Ovary (tissue), 9 donors: ENCODE results near the gene GPR171. TPM values are rescaled to one million over a fixed set of nuclear protein-coding genes. Genes with fewer than 3 reads are reported as not detected.

Experiments
- DNase-seq, 5 donors: peaks; one replicate each; pipeline ENCODE4 v3.0.0-alpha.2; 2019 to 2020
- H3K27ac ChIP-seq, 2 donors: fragments of 200-600 bp; one replicate each; pipeline versions ENCODE4 v1.5.1 to v1.8.0; 2019 to 2022
- H3K27me3 ChIP-seq: fragments of 200-600 bp; one replicate; pipeline ENCODE4 v1.8.0; 2022
- H3K36me3 ChIP-seq: fragments of 200-600 bp; sonication (generic); one replicate; pipeline ENCODE4 v1.5.1; 2019
- H3K4me1 ChIP-seq: one replicate; pipeline ENCODE4 v1.8.1; 2013; ENCODE audit warnings: mild to moderate bottlenecking, moderate library complexity; ENCODE audit not compliant: insufficient read depth
- H3K4me3 ChIP-seq: fragments of 200-600 bp; sonication (generic); one replicate; pipeline ENCODE4 v1.5.1; 2017
- H3K9me3 ChIP-seq, 2 donors: fragments of 200-600 bp in 1 of 2; sonication (generic) in 1 of 2; one replicate each; pipeline versions ENCODE4 v1.5.1 to v1.8.1; 2013 to 2019; ENCODE audit warnings: mild to moderate bottlenecking in 1 of 2, moderate library complexity in 1 of 2
- EP300 ChIP-seq: sonication (generic); formaldehyde crosslinking; IDR thresholded peaks from one replicate; pipeline ENCODE4 v1.6.1; 2017; ENCODE audit warnings: antibody characterized with exemption
- POLR2A ChIP-seq: fragments of 450-650 bp; IDR thresholded peaks from one replicate; pipeline ENCODE4 v1.6.1; 2017; ENCODE audit warnings: antibody characterized with exemption, mild to moderate bottlenecking, moderate library complexity
- WGBS, 3 donors: extraction: QIAGEN DNeasy Blood & Tissue Kit in 1 of 3; methylation state at CpG; one replicate each; pipeline versions ENCODE4 v1.1.5 to v1.1.7; 2013 to 2017; 5-methylcytosine and 5-hydroxymethylcytosine counted together
- intact Hi-C, 4 donors: fragments of 100-400 bp; cut with DNase I; formaldehyde crosslinking; loops; one replicate each; pipeline versions ENCODE4 v1.11.0 to v1.15.1; 2022 to 2023
- polyA plus RNA-seq, 2 donors: library from polyadenylated mRNA; stranded (reverse); fragments of 200-250 nt in 1 of 2; fragments of 350-450 nt in 1 of 2; fragmentation: Illumina TruSeq in 1 of 2; extraction: RNeasy Lipid Tissue Mini Kit (QIAGEN cat#74804) in 1 of 2; gene quantifications; one replicate each; pipeline ENCODE4 v1.2.3, GENCODE V29; 2013 to 2014
- total RNA-seq, 7 donors: library from RNA; depleted of rRNA in 2 of 7; stranded (reverse); fragments of >200 nt in 2 of 7; fragmentation: NEBNext Ultra II Directional in 3 of 7; extraction: Animal tissue kit (Norgen Biotek cat#: 25700) in 3 of 7; gene quantifications; one replicate each; pipeline versions ENCODE4 v1.1.0 to v1.2.4, GENCODE V29; 2016 to 2023
- TF ChIP-seq, protein P1 (sequence below), 3 donors: fragments of 450-650 bp in 2 of 3; fragments of 200-600 bp in 1 of 3; IDR thresholded peaks; one replicate each; pipeline versions ENCODE4 v1.5.1 to v1.8.0; 2016 to 2022; ENCODE audit warnings: antibody characterized with exemption in 3 of 3, mild to moderate bottlenecking in 1 of 3
- donor health status: DM: no; HTN: no; CAD: no; lungs with moderate emphysema.
- donor health status: DM: no; HTN: no; CAD: no.
- donor health status: Bipolar disorder and iron deficiency.
- donor health status: DM: yes; HTN: yes; CAD: no.
- donor health status: DM: no; HTN: no; CAD: no.
- donor health status: DM: yes; HTN: yes; CAD: no.

The GPR171 gene
- total and polyA plus RNA-seq, 9 donors: 0.21 to 2.6 (median 0.85) TPM; not detected in 3

GRCh38 chr3:151198849-151199248 lies 4.2 kb downstream of the GPR171 start:
- Histone ChIP-seq H3K36me3 (no peaks in the 10 kb centered on the region), H3K4me1 (no peaks in the 10 kb centered on the region), H3K27me3 (no peaks in the 10 kb centered on the region), H3K9me3 (no peaks in the 10 kb centered on the region), H3K4me3 (no peak overlapping the region), H3K27ac (no peak overlapping the region)
- no peak for TF ChIP-seq POLR2A
- TF ChIP-seq, protein P1, sequence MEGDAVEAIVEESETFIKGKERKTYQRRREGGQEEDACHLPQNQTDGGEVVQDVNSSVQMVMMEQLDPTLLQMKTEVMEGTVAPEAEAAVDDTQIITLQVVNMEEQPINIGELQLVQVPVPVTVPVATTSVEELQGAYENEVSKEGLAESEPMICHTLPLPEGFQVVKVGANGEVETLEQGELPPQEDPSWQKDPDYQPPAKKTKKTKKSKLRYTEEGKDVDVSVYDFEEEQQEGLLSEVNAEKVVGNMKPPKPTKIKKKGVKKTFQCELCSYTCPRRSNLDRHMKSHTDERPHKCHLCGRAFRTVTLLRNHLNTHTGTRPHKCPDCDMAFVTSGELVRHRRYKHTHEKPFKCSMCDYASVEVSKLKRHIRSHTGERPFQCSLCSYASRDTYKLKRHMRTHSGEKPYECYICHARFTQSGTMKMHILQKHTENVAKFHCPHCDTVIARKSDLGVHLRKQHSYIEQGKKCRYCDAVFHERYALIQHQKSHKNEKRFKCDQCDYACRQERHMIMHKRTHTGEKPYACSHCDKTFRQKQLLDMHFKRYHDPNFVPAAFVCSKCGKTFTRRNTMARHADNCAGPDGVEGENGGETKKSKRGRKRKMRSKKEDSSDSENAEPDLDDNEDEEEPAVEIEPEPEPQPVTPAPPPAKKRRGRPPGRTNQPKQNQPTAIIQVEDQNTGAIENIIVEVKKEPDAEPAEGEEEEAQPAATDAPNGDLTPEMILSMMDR (IDR thresholded peaks at IDR 0.05): no peak
- TF ChIP-seq EP300: no peak
- DNase-seq: no peak
- 92 to 98% (median 94%) methylated on average over 5 of the region's 5 CpGs for WGBS, 3 donors
- intact Hi-C loops: no loop called here

GRCh38 chr3:151197981-151198767 lies 4.8 kb downstream of the GPR171 start:
- TF ChIP-seq, protein P1 (IDR thresholded peaks at IDR 0.05): no peak
- no peak for TF ChIP-seq EP300
- Histone ChIP-seq H3K27ac (no peak overlapping the region), H3K9me3 (no peaks in the 10 kb centered on the region), H3K4me1 (no peaks in the 10 kb centered on the region), H3K36me3 (no peaks in the 10 kb centered on the region), H3K4me3 (no peak overlapping the region), H3K27me3 (no peaks in the 10 kb centered on the region)
- WGBS, 3 donors: 76 to 83% (median 80%) methylated on average over 6 of the region's 6 CpGs
- intact Hi-C loops: no loop called here
- DNase-seq: no peak

DNA sequence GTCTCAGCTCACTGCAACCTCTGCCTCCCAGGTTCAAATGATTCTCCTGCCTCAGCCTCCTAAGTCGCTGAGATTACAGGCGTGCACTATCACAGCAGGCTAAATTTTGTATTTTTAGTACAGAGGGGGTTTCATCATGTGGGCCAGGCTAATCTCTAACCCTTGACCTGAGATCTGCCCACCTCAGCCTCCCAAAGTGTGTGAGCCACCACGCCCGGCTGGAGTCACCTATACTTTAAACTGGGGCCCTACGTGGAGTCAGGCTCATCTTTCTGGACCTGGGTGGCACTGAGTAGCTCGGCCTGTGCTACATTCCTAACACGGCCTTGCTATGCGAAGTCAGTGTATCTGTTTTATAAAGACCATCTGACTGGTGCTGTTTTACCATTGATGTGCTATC lies 5.8 kb downstream of the GPR171 start:
- Histone ChIP-seq H3K9me3 (no peaks in the 10 kb centered on the region), H3K27me3 (no peaks in the 10 kb centered on the region), H3K27ac (no peak overlapping the region), H3K4me3 (no peak overlapping the region), H3K36me3 (no peaks in the 10 kb centered on the region), H3K4me1 (no peaks in the 10 kb centered on the region)
- 96 to 99% (median 97%) methylated on average over 8 of the region's 8 CpGs for WGBS, 3 donors
- no peak for DNase-seq
- intact Hi-C loops: no loop called here
- TF ChIP-seq POLR2A: no peak
- TF ChIP-seq, protein P1 (IDR thresholded peaks at IDR 0.05): no peak
- TF ChIP-seq EP300: no peak

DNA sequence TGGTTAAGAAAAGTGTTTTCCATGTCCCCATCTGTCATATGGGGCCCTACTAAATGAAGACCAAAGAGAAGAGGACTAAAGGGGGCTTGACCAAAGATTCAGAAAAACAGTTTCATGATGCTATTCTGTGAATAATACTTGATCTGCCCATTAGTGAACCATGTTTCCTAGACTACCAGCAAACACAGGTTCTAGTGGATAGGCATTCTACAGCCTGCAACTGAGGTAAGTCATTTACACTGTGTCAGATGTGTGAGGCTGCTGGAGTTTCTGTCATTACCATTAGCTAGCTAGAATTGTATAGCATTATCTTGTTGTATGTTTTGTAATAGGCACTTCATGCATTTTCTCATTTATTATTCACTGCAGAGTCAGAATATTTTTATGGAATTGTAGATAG lies 6.6 kb downstream of the GPR171 start:
- Histone ChIP-seq H3K4me3 (no peak overlapping the region), H3K27me3 (no peaks in the 10 kb centered on the region), H3K4me1 (no peaks in the 10 kb centered on the region), H3K9me3 (no peaks in the 10 kb centered on the region), H3K27ac (no peak overlapping the region), H3K36me3 (no peaks in the 10 kb centered on the region)
- no peak for TF ChIP-seq POLR2A
- intact Hi-C loops: no loop called here
- DNase-seq: no peak

- intact Hi-C loops: no loop called here
- DNase-seq: no peak
- no peak for TF ChIP-seq EP300
- no peak for TF ChIP-seq POLR2A
- TF ChIP-seq, protein P1 (IDR thresholded peaks at IDR 0.05): no peak
- Histone ChIP-seq H3K4me1 (no peaks in the 10 kb centered on the region), H3K27me3 (no peaks in the 10 kb centered on the region), H3K27ac (no peak overlapping the region), H3K36me3 (no peaks in the 10 kb centered on the region), H3K9me3 (no peaks in the 10 kb centered on the region), H3K4me3 (no peak overlapping the region)
- 57 to 64% (median 59%) methylated on average over 1 of the region's 1 CpG for WGBS, 3 donors
These were observed 7.2 kb downstream of the GPR171 start for GRCh38 chr3:151195826-151196225.
